Melanocyte of skin (primary cell): ENCODE data around the gene ZNF81. TPM values are rescaled to one million over a fixed set of nuclear protein-coding genes. Genes with fewer than 3 reads are reported as not detected.

Source experiments
- total RNA-seq, 2 donors: library from RNA; depleted of rRNA; stranded (reverse); fragments of >200 nt; gene quantifications; 2 replicates each; pipeline ENCODE4 v1.2.3, GENCODE V29; 2012

ZNF81 gene
- 1 to 10 TPM; 4.5 to 6.7 TPM for total RNA-seq

GRCh38 chrX:47836164-47837072 lies at the start of gene ZNF81:
Gene ZNF81, plus strand, starts transcription at chrX:47836902. Its CDS starts 9,366 bp downstream, at chrX:47846268.

Other genes starting within 250 kb of the ZNF81 start
- gene SYN1, start 217.0 kb upstream of the ZNF81 start, total RNA-seq: not detected
- under 1 TPM; under 0.01 to 0.33 TPM for gene CFP, start 207.0 kb upstream of the ZNF81 start, total RNA-seq
- gene ELK1, start 186.3 kb upstream of the ZNF81 start, total RNA-seq: 10 to 100 TPM; 19.6 to 24.6 TPM
- gene UXT, start 177.7 kb upstream of the ZNF81 start, total RNA-seq: 10 to 100 TPM; 79.5 to 97.2 TPM
- 1 to 10 TPM; 3.4 to 4.0 TPM for gene ZNF182, start 167.1 kb downstream of the ZNF81 start, total RNA-seq
- not detected for gene SPACA5, start 170.1 kb downstream of the ZNF81 start, total RNA-seq
- gene ZNF630, start 234.7 kb downstream of the ZNF81 start, total RNA-seq: under 1 TPM; under 0.01 to 0.33 TPM